HEK293 (cell line): Measurements from ENCODE around the gene MINDY1.
A peak's percentile ranks its signal among the peaks of the same experiment; 100 is the strongest.

Experiments used
- CTCF ChIA-PET: fragments of 350-600 bp; formaldehyde crosslinking; extraction: SDS; loops from one replicate; lab custom pipeline; 2021; ENCODE audit warnings: antibody characterized with exemption; lab: Yijun Ruan, JAX
- POLR2A ChIA-PET: fragments of 300-600 bp; formaldehyde crosslinking; extraction: SDS; loops from one replicate; lab custom pipeline; 2020; ENCODE audit warnings: antibody characterized with exemption, inconsistent platforms; lab: Yijun Ruan, JAX
- H3K27ac ChIP-seq: fragments of 200-500 bp; sonication (Bioruptor generic); 2 replicates; pipeline ENCODE4 v1.5.1; 2014; ENCODE audit warnings: low read depth, low read length, control low read depth, inconsistent platforms; ENCODE audit errors: extremely low read depth
- H3K36me3 ChIP-seq, 2 experiments: fragments of 200-500 bp in 1 of 2; sonication (Bioruptor generic) in 1 of 2; 1 replicate in 1 of 2; 2 replicates in 1 of 2; pipeline ENCODE4 v1.5.1; 2014 to 2017; ENCODE audit warnings: inconsistent platforms in 2 of 2, low read length in 2 of 2; ENCODE audit not compliant: control insufficient read depth in 2 of 2, insufficient read depth in 1 of 2
- H3K4me1 ChIP-seq: fragments of 200-500 bp; sonication (Bioruptor generic); 2 replicates; pipeline ENCODE4 v1.5.1; 2014; ENCODE audit warnings: mild to moderate bottlenecking, low read length, inconsistent platforms; ENCODE audit not compliant: control insufficient read depth, insufficient read depth
- H3K4me3 ChIP-seq: 2 replicates; pipeline ENCODE4 v1.5.1; 2011; ENCODE audit warnings: low read depth, mild to moderate bottlenecking, control low read depth, low read length, moderate library complexity
- H3K9me3 ChIP-seq: fragments of 200-500 bp; sonication (Bioruptor generic); 2 replicates; pipeline ENCODE4 v1.5.1; 2014; ENCODE audit warnings: low read depth, low read length, inconsistent platforms; ENCODE audit not compliant: control insufficient read depth, insufficient read depth
- ZNF157 ChIP-seq: fragments of 450-650 bp; formaldehyde crosslinking; IDR thresholded peaks from 2 replicates; pipeline ENCODE4 v1.5.1; 2016; ENCODE audit warnings: missing biosample characterization, missing genetic modification characterization
- ZNF23 ChIP-seq: fragments of 450-650 bp; formaldehyde crosslinking; IDR thresholded peaks from 2 replicates; pipeline ENCODE4 v1.5.1; 2016; ENCODE audit warnings: missing biosample characterization, missing genetic modification characterization, borderline replicate concordance
- ZNF37A ChIP-seq: fragments of 450-650 bp; IDR thresholded peaks from 2 replicates; pipeline ENCODE4 v1.5.1; 2018; ENCODE audit warnings: missing biosample characterization, missing genetic modification characterization
- ZNF600 ChIP-seq: fragments of 450-650 bp; formaldehyde crosslinking; IDR thresholded peaks from 2 replicates; pipeline ENCODE4 v1.5.1; 2016; ENCODE audit warnings: missing biosample characterization, missing genetic modification characterization
- ZNF654 ChIP-seq: fragments of 450-650 bp; formaldehyde crosslinking; IDR thresholded peaks from 2 replicates; pipeline ENCODE4 v1.5.1; 2016; ENCODE audit warnings: low read depth, missing biosample characterization, missing genetic modification characterization
- ZXDB ChIP-seq: fragments of 450-650 bp; formaldehyde crosslinking; IDR thresholded peaks from 2 replicates; pipeline ENCODE4 v1.5.1; 2016; ENCODE audit warnings: missing biosample characterization, missing genetic modification characterization
- TF ChIP-seq, protein P1 (sequence below): fragments of 450-650 bp; formaldehyde crosslinking; IDR thresholded peaks from 2 replicates; pipeline ENCODE4 v1.5.1; 2017; ENCODE audit warnings: missing biosample characterization, mild to moderate bottlenecking, missing genetic modification characterization, moderate library complexity
- TF ChIP-seq, protein P2 (sequence below): fragments of 450-650 bp; formaldehyde crosslinking; IDR thresholded peaks from 2 replicates; pipeline ENCODE4 v1.5.0; 2017; ENCODE audit warnings: missing biosample characterization, missing genetic modification characterization, borderline replicate concordance
- TF ChIP-seq, protein P3 (sequence below): fragments of 450-650 bp; formaldehyde crosslinking; IDR thresholded peaks from 2 replicates; pipeline ENCODE4 v1.5.1; 2016; ENCODE audit warnings: missing biosample characterization, missing genetic modification characterization
- TF ChIP-seq, protein P4 (sequence below): fragments of 450-650 bp; formaldehyde crosslinking; IDR thresholded peaks from 2 replicates; pipeline ENCODE4 v1.5.1; 2016; ENCODE audit warnings: missing biosample characterization, missing genetic modification characterization

The MINDY1 gene

DNA sequence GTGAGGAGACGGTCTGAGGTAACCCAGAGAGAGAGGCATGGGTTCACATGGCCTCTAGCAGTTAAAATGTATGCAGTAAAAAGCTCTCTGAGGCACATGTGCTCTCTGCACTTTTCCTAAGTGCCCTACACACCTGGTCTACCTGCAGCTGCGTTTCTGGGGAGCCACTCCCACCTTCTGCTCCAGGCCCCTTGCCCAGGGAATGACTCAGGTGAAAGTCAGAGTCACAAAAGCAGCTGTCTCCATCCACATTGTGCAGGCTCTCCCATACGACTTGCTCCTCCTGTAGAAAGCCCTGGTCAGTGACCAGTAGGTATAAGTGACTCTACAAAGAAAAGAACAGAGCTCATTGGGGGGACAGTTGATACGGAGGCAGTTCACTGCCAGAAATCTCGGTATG, 8.8 kb downstream of the MINDY1 start:
- CTCF ChIA-PET, result interaction anchor here (0.7 to 5.3 kb wide), 5 partner anchors 8 to 418 kb away, joined by 3 to 73 read pairs (median 8); partner anchors contain the start of genes MCL1 and MINDY1
- POLR2A ChIA-PET, result interaction anchor here (0.5 kb wide), 1 partner anchor 166 kb away, joined by 3 read pairs; no protein-coding TSS in a partner anchor

DNA sequence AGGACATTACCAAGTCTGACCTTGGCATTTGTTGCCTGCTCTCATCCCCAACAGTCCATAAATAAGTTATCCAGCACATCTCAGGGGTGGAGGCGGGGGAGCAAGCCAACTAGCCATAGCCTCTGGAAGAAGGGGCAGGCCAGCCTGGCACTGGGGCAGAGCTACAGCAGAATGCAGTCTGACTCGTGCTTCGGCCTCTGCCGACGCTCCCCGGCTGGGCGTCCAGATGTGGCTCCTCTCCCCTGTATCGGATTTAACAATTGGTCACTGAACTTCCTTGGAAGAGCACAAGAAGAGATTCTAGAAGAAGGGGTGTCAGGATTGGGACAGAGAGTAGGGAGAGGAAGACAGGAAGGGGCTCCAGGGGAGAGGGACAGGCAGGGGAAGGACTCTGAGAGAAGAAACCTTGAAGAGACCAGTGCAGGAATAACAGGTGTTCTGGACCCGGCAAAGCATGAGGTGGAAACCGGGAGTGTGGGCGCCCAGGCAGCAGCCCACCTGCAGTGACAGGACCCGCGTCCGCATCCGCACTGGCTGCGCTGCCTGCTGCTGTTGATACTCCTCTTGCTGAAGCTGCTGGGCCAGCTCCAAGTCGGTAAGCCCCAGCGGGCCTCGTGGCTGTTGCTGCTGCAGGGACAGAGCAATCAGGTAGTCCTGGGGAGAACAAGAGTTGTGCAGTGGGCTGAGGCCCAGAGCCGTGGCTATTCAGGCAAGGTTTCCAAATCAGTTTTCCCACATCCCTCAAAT, 9.4 kb downstream of the MINDY1 start:
- H3K27ac ChIP-seq, result no peak overlapping the region
- CTCF ChIA-PET, result interaction anchor here (0.5 to 5.3 kb wide), 11 partner anchors 9 to 741 kb away, joined by 3 to 73 read pairs (median 7); partner anchors contain the start of genes ANXA9, C1orf56 and MINDY1
- no peak overlapping the region for H3K4me3 ChIP-seq
- H3K4me1 ChIP-seq, result no peaks in the 10 kb centered on the region
- TF ChIP-seq ZNF600 (tag by site-specific recombination), result peak; percentile 32; the same call in 1 of the 2 replicates
- TF ChIP-seq, protein P1, sequence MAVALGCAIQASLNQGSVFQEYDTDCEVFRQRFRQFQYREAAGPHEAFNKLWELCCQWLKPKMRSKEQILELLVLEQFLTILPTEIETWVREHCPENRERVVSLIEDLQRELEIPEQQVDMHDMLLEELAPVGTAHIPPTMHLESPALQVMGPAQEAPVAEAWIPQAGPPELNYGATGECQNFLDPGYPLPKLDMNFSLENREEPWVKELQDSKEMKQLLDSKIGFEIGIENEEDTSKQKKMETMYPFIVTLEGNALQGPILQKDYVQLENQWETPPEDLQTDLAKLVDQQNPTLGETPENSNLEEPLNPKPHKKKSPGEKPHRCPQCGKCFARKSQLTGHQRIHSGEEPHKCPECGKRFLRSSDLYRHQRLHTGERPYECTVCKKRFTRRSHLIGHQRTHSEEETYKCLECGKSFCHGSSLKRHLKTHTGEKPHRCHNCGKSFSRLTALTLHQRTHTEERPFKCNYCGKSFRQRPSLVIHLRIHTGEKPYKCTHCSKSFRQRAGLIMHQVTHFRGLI (tag by site-specific recombination), result no peak
- TF ChIP-seq, all 188 proteins: peak for 1
- POLR2A ChIA-PET, result interaction anchor here (2.5 kb wide), 1 partner anchor 9 kb away, joined by 17 read pairs; the partner anchor contains the start of gene MINDY1
- peaks cover 0 to 60% of the 10 kb centered on the region in 2 experiments; a peak in 1 of 3 replicates for H3K36me3 ChIP-seq
- H3K9me3 ChIP-seq, result no peaks in the 10 kb centered on the region

More for the DNA sequence above, 8.8 kb downstream of the MINDY1 start:
- no peaks in the 10 kb centered on the region for H3K4me1 ChIP-seq
- TF ChIP-seq, protein P2, sequence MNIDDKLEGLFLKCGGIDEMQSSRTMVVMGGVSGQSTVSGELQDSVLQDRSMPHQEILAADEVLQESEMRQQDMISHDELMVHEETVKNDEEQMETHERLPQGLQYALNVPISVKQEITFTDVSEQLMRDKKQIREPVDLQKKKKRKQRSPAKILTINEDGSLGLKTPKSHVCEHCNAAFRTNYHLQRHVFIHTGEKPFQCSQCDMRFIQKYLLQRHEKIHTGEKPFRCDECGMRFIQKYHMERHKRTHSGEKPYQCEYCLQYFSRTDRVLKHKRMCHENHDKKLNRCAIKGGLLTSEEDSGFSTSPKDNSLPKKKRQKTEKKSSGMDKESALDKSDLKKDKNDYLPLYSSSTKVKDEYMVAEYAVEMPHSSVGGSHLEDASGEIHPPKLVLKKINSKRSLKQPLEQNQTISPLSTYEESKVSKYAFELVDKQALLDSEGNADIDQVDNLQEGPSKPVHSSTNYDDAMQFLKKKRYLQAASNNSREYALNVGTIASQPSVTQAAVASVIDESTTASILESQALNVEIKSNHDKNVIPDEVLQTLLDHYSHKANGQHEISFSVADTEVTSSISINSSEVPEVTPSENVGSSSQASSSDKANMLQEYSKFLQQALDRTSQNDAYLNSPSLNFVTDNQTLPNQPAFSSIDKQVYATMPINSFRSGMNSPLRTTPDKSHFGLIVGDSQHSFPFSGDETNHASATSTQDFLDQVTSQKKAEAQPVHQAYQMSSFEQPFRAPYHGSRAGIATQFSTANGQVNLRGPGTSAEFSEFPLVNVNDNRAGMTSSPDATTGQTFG (tag by site-specific recombination), result no peak
- TF ChIP-seq ZNF23 (tag by site-specific recombination), result no peak
- H3K36me3 ChIP-seq, result peaks cover 0 to 64% of the 10 kb centered on the region in 2 experiments; a peak in 1 of 3 replicates
- H3K9me3 ChIP-seq, result no peaks in the 10 kb centered on the region
- no peak overlapping the region for H3K4me3 ChIP-seq
- no peak overlapping the region for H3K27ac ChIP-seq

DNA sequence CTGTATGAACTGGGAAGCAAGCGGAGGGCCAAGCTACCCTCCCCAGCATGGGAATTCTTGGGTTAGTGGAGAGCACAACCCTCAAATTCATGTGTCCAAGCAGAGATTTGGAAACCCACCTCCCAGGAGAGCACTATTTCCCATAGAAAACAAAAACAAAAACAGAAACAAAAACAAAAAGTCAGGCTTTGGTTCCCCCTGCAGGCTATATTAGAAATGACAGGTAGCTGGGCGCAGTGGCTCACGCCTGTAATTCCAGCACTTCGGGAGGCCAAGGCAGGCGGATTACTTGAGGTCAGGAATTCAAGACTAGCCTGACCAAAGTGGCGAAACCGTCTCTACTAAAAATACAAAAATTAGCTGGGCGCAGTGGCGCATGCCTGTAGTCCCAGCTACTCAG, 10.8 kb downstream of the MINDY1 start:
- H3K4me1 ChIP-seq, result no peaks in the 10 kb centered on the region
- POLR2A ChIA-PET, result interaction anchor here (0.7 to 2.5 kb wide), 5 partner anchors 7 to 299 kb away, joined by 3 to 17 read pairs (median 5); partner anchors contain the start of genes GOLPH3L, MINDY1 and VPS72
- TF ChIP-seq, protein P3, sequence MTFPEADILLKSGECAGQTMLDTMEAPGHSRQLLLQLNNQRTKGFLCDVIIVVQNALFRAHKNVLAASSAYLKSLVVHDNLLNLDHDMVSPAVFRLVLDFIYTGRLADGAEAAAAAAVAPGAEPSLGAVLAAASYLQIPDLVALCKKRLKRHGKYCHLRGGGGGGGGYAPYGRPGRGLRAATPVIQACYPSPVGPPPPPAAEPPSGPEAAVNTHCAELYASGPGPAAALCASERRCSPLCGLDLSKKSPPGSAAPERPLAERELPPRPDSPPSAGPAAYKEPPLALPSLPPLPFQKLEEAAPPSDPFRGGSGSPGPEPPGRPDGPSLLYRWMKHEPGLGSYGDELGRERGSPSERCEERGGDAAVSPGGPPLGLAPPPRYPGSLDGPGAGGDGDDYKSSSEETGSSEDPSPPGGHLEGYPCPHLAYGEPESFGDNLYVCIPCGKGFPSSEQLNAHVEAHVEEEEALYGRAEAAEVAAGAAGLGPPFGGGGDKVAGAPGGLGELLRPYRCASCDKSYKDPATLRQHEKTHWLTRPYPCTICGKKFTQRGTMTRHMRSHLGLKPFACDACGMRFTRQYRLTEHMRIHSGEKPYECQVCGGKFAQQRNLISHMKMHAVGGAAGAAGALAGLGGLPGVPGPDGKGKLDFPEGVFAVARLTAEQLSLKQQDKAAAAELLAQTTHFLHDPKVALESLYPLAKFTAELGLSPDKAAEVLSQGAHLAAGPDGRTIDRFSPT, result no peak
- TF ChIP-seq ZNF157 (tag by site-specific recombination) (no peak), ZNF600 (tag by site-specific recombination) (peak; percentile 72), ZXDB (tag by site-specific recombination) (no peak), ZNF37A (tag by site-specific recombination) (no peak), ZNF654 (tag by site-specific recombination) (peak; percentile 81)
- TF ChIP-seq, protein P4, sequence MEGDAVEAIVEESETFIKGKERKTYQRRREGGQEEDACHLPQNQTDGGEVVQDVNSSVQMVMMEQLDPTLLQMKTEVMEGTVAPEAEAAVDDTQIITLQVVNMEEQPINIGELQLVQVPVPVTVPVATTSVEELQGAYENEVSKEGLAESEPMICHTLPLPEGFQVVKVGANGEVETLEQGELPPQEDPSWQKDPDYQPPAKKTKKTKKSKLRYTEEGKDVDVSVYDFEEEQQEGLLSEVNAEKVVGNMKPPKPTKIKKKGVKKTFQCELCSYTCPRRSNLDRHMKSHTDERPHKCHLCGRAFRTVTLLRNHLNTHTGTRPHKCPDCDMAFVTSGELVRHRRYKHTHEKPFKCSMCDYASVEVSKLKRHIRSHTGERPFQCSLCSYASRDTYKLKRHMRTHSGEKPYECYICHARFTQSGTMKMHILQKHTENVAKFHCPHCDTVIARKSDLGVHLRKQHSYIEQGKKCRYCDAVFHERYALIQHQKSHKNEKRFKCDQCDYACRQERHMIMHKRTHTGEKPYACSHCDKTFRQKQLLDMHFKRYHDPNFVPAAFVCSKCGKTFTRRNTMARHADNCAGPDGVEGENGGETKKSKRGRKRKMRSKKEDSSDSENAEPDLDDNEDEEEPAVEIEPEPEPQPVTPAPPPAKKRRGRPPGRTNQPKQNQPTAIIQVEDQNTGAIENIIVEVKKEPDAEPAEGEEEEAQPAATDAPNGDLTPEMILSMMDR (tag by site-specific recombination), result peak; percentile 73
- TF ChIP-seq, all 188 proteins: peak for 3
- CTCF ChIA-PET, result interaction anchor here (0.5 to 5.3 kb wide), 22 partner anchors 10 to 740 kb away, joined by 3 to 73 read pairs (median 5); partner anchors contain the start of genes ANXA9, C1orf56, CERS2 and MINDY1
- Histone ChIP-seq H3K27ac (no peak overlapping the region), H3K4me3 (no peak overlapping the region), H3K9me3 (no peaks in the 10 kb centered on the region), H3K36me3 (peaks cover 0 to 46% of the 10 kb centered on the region in 2 experiments; a peak in 1 of 3 replicates)
